Naive thymus-derived CD8-positive, alpha-beta T cell (primary cell): ENCODE results near the gene OR52E8. TPM values are rescaled to one million over a fixed set of nuclear protein-coding genes. Genes with fewer than 3 reads are reported as not detected.

Experiments used
- ATAC-seq, 2 donors: fragments of 150-1000 bp; cut with Tn5 transposase in 1 of 2; sonication (Bioruptor Pico), chemical (Tn5 transposase) in 1 of 2; 1 replicate in 1 of 2; 2 replicates in 1 of 2; pipeline ENCODE4 v1.10.0; 2021; ENCODE audit warnings: mild to moderate bottlenecking in 2 of 2, moderate library complexity in 2 of 2
- POLR2A ChIA-PET: fragments of 350-600 bp; sonication (Branson Sonifier 250); formaldehyde crosslinking; loops from one replicate; lab custom pipeline; 2021; ENCODE audit warnings: antibody characterized with exemption; lab: Charles Lee
- DNase-seq, 10 donors: peaks; one replicate each; pipeline versions ENCODE4 v3.0.0 to v3.0.0-alpha.2; 2020 to 2022
- H3K27ac Mint-ChIP-seq, 10 donors: one replicate each; pipeline ENCODE4 v1.8.0; 2020 to 2022; ENCODE audit warnings: mild to moderate bottlenecking in 10 of 10, mixed read lengths in 10 of 10, moderate library complexity in 4 of 10, inconsistent platforms in 1 of 10
- H3K27me3 Mint-ChIP-seq, 5 donors: one replicate each; pipeline ENCODE4 v1.8.0; 2021 to 2022; ENCODE audit warnings: mixed read lengths in 5 of 5
- H3K36me3 Mint-ChIP-seq, 3 donors: one replicate each; pipeline ENCODE4 v1.8.0; 2020 to 2022; ENCODE audit warnings: mixed read lengths in 3 of 3, mild to moderate bottlenecking in 2 of 3, inconsistent platforms in 1 of 3
- H3K4me1 Mint-ChIP-seq, 4 donors: one replicate each; pipeline ENCODE4 v1.8.0; 2021 to 2022; ENCODE audit warnings: mixed read lengths in 4 of 4
- H3K4me3 Mint-ChIP-seq, 10 donors: one replicate each; pipeline ENCODE4 v1.8.0; 2020 to 2022; ENCODE audit warnings: mild to moderate bottlenecking in 10 of 10, mixed read lengths in 10 of 10, moderate library complexity in 6 of 10, inconsistent platforms in 1 of 10
- H3K9me3 Mint-ChIP-seq, 9 donors: one replicate each; pipeline ENCODE4 v1.8.0; 2020 to 2022; ENCODE audit warnings: mixed read lengths in 9 of 9, mild to moderate bottlenecking in 3 of 9, inconsistent platforms in 1 of 9, moderate library complexity in 1 of 9
- polyA plus RNA-seq, 3 donors: library from polyadenylated mRNA; unstranded; fragments of 300-500 nt; fragmentation: Illumina TruSeq; gene quantifications; one replicate each; pipeline ENCODE4 v1.2.3, GENCODE V29; 2021
- total RNA-seq, 8 experiments: library from RNA in 2 of 8; stranded (reverse) in 2 of 8; gene quantifications; one replicate each; pipeline ENCODE4 v1.2.3 and lab custom pipeline; 2021 to 2026

OR52E8 gene
- total and polyA plus RNA-seq, 5 experiments from 2014 or later, result not detected

- H3K4me3 Mint-ChIP-seq, result no peak within 1 kb of the TSS
- H3K27me3 Mint-ChIP-seq, result peaks cover 12 to 37% (median 23%) of the 10 kb centered on the region in 5 donors
- H3K36me3 Mint-ChIP-seq, result peaks cover 0 to 5% (median 0%) of the 10 kb centered on the region in 3 donors
- POLR2A ChIA-PET, result no interaction called here
- H3K27ac Mint-ChIP-seq, result no peak within 1 kb of the TSS
- ATAC-seq (no peak), DNase-seq (no peak)
- H3K4me1 Mint-ChIP-seq, result no peaks in the 10 kb centered on the region
- H3K9me3 Mint-ChIP-seq, result peaks cover 0 to 13% (median 0%) of the 10 kb centered on the region in 9 donors
These were observed 15.7 kb downstream of the OR52E8 start, which contains the start of gene OR52E6 for GRCh38 chr11:5841797-5842196. Gene OR52E6, minus strand, starts transcription at chr11:5841897. Its CDS starts 0 bp downstream, at chr11:5841897.

- no peak for DNase-seq
- ATAC-seq, result no peak
- Mint-ChIP-seq H3K36me3 (peaks cover 0 to 5% (median 0%) of the 10 kb centered on the region in 3 donors), H3K9me3 (peaks cover 0 to 13% (median 0%) of the 10 kb centered on the region in 9 donors), H3K4me1 (no peaks in the 10 kb centered on the region), H3K4me3 (no peak overlapping the region), H3K27me3 (peaks cover 15 to 37% (median 24%) of the 10 kb centered on the region in 5 donors), H3K27ac (no peak overlapping the region)
- POLR2A ChIA-PET, result no interaction called here
These were observed 19.8 kb downstream of the OR52E8 start for GRCh38 chr11:5837695-5838094.

- Mint-ChIP-seq H3K4me3 (no peak overlapping the region), H3K36me3 (peaks cover 0 to 2% (median 0%) of the 10 kb centered on the region in 3 donors), H3K27ac (no peak overlapping the region), H3K27me3 (peaks cover 11 to 20% (median 11%) of the 10 kb centered on the region in 5 donors), H3K9me3 (peaks cover 0 to 12% (median 0%) of the 10 kb centered on the region in 9 donors), H3K4me1 (no peaks in the 10 kb centered on the region)
- ATAC-seq (no peak), DNase-seq (no peak)
- POLR2A ChIA-PET, result no interaction called here
These were observed 24.0 kb downstream of the OR52E8 start for GRCh38 chr11:5833446-5833845.

DNA sequence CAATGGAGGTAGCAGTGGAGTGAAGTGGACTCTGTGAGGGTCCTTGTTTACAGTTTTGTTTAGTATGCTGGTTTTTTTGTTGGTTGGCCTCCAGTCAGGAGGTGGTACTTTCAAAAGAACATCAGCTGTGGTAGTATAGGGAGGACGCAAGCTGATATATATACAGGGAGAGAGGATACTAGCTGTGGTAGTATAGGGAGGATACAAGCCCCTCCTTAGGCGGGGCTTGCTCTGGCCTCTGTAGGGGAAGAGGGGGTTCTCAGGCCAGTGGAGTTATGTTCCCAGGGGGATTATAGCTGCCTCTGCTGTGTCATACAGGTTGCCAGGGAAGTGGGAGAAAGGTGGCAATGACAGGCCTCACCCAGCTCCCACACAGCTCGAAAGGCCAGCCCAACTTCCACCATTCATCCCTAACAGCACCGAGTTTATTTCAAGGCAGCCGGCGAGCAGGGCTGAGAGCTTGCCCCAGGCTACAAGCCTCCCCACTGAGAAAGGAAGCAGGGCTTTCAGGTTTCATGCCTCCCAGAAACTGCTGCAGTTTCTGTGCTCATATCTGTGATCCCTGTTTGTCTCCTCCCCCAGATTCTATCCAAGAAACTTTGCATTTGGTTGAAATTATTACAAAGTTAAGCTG is 26.2 kb downstream of the OR52E8 start:
- H3K36me3 Mint-ChIP-seq, result no peaks in the 10 kb centered on the region
- H3K9me3 Mint-ChIP-seq, result peaks cover 0 to 7% (median 0%) of the 10 kb centered on the region in 9 donors
- H3K4me3 Mint-ChIP-seq, result no peak overlapping the region
- H3K27ac Mint-ChIP-seq, result no peak overlapping the region
- no peak for DNase-seq
- no peak for ATAC-seq
- no peaks in the 10 kb centered on the region for H3K4me1 Mint-ChIP-seq
- POLR2A ChIA-PET, result no interaction called here
- H3K27me3 Mint-ChIP-seq, result peaks cover 0 to 9% (median 9%) of the 10 kb centered on the region in 5 donors

GRCh38 chr11:5818245-5818886 is 39.1 kb downstream of the OR52E8 start:
- Mint-ChIP-seq H3K27me3 (peaks cover 0 to 6% (median 0%) of the 10 kb centered on the region in 5 donors), H3K4me3 (peak overlapping the region; percentile 67 to 88 (median 86)), H3K36me3 (no peaks in the 10 kb centered on the region), H3K4me1 (peaks cover 0 to 20% (median 8%) of the 10 kb centered on the region in 4 donors), H3K9me3 (no peaks in the 10 kb centered on the region), H3K27ac (peak overlapping the region in 8 of 10 donors; percentile 53 to 86 (median 70))
- POLR2A ChIA-PET, result no interaction called here
- ATAC-seq, result no peak
- DNase-seq, result no peak

DNA sequence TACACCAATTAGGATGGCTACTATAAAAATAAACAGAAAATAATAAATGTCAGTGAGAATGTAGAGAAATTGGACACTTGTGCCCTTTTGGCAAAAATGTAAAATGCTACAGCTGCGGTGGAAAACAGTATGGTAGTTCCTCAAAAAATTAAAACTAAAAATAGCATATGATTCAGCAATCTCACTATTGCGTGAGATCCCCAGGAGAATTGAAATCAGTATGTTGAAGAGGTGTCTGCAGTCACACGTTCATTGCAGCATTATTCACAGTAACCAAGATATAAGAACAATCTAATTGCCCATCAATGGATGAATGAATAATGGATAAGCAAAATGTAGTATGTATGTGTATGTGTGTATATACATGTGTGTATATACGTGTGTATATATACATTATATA is 42.0 kb downstream of the OR52E8 start:
- H3K4me1 Mint-ChIP-seq, result peaks cover 0 to 20% (median 8%) of the 10 kb centered on the region in 4 donors
- no peaks in the 10 kb centered on the region for H3K36me3 Mint-ChIP-seq
- no peak overlapping the region for H3K4me3 Mint-ChIP-seq
- H3K27me3 Mint-ChIP-seq, result peaks cover 0 to 5% (median under 1%) of the 10 kb centered on the region in 5 donors
- H3K27ac Mint-ChIP-seq, result no peak overlapping the region
- H3K9me3 Mint-ChIP-seq, result no peaks in the 10 kb centered on the region
- POLR2A ChIA-PET, result no interaction called here
- ATAC-seq (no peak), DNase-seq (no peak)

- peak overlapping the region in 3 of 10 donors; percentile 10 to 91 (median 12) for H3K4me3 Mint-ChIP-seq
- no peaks in the 10 kb centered on the region for H3K36me3 Mint-ChIP-seq
- ATAC-seq, result no peak
- H3K27ac Mint-ChIP-seq, result no peak overlapping the region
- H3K4me1 Mint-ChIP-seq, result peaks cover 7 to 14% (median 11%) of the 10 kb centered on the region in 4 donors
- no peak for DNase-seq
- POLR2A ChIA-PET, result interaction anchor here (0.6 kb wide), 1 partner anchor 117 kb away, joined by 5 read pairs; no protein-coding TSS in a partner anchor
- peaks cover 6 to 18% (median 13%) of the 10 kb centered on the region in 5 donors for H3K27me3 Mint-ChIP-seq
- no peaks in the 10 kb centered on the region for H3K9me3 Mint-ChIP-seq
These were observed 47.3 kb downstream of the OR52E8 start for GRCh38 chr11:5809905-5810795.

DNA sequence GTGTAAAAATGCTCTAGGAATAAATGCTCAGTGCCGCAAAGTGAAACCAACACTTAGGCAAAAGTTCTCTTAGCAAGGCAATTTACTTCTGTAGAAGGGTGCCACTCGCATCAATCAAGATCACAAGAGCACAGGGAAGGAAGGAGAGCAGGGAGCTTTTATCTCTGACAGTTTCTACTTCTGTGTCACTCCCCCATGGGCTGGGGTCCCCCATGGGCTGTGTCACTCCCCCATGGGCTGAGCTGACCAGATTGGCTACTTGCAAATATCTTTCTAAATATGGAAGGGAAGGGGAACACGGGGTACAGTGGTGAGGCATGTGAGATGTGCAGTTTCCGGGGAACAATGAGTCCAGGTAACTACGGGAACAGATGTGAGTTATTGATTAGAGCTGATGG is 48.4 kb downstream of the OR52E8 start:
- POLR2A ChIA-PET, result interaction anchor here (0.6 kb wide), 1 partner anchor 612 kb away, joined by 3 read pairs; no protein-coding TSS in a partner anchor
- Mint-ChIP-seq H3K27me3 (peaks cover 6 to 22% (median 15%) of the 10 kb centered on the region in 5 donors), H3K4me3 (peak overlapping the region; percentile 83 to 93 (median 91)), H3K27ac (peak overlapping the region in 7 of 10 donors; percentile 14 to 59 (median 52)), H3K4me1 (peaks cover 7 to 14% (median 11%) of the 10 kb centered on the region in 4 donors), H3K9me3 (peaks cover 0 to 5% (median 4%) of the 10 kb centered on the region in 9 donors), H3K36me3 (no peaks in the 10 kb centered on the region)
- DNase-seq (peak in 2 of 10 donors; percentile 17 to 18), ATAC-seq (peak; percentile 27 to 45)

GRCh38 chr11:5808500-5809121 is 48.9 kb downstream of the OR52E8 start, which contains the start of gene OR52N2:
Gene OR52N2, plus strand, starts transcription at chr11:5808924. Its CDS starts 11,412 bp downstream, at chr11:5820336.
- Mint-ChIP-seq H3K27ac (peak within 1 kb of the TSS in 8 of 10 donors; percentile 14 to 83 (median 53)), H3K4me3 (peak within 1 kb of the TSS; percentile 83 to 93 (median 91)), H3K27me3 (peaks cover 6 to 23% (median 15%) of the 10 kb centered on the region in 5 donors), H3K4me1 (peaks cover 7 to 14% (median 11%) of the 10 kb centered on the region in 4 donors), H3K9me3 (peaks cover 0 to 10% (median 7%) of the 10 kb centered on the region in 9 donors), H3K36me3 (peaks cover 0 to under 1% (median 0%) of the 10 kb centered on the region in 3 donors)
- peak; percentile 80 to 95 for ATAC-seq
- POLR2A ChIA-PET, result interaction anchor here (0.6 kb wide), 1 partner anchor 611 kb away, joined by 3 read pairs; no protein-coding TSS in a partner anchor
- peak; percentile 48 to 84 (median 72) for DNase-seq

DNA sequence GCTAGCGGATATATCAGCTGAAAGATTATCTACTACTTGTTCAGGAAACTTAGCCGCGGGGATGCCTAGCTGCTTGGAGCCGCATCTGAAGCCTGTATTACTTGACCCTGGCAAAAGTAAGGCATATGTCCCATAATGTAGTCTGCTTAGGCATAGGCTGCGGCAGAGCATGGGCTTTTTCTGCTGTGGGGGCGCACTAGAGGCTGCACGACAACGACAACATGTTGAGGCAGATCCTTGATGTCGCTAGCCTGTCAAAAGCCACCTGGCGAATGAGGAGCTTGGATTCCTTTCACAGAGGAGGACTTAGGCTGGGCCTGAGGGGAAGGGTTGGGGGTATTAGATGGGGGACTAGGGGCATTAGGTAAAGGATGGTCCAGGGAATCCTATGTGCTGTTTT is 49.9 kb downstream of the OR52E8 start:
- Mint-ChIP-seq H3K27me3 (peaks cover 6 to 28% (median 15%) of the 10 kb centered on the region in 5 donors), H3K36me3 (peaks cover 0 to 8% (median 0%) of the 10 kb centered on the region in 3 donors), H3K4me3 (peak overlapping the region in 1 of 10 donors; percentile 27), H3K27ac (no peak overlapping the region), H3K9me3 (peaks cover 0 to 20% (median 13%) of the 10 kb centered on the region in 9 donors), H3K4me1 (peaks cover 7 to 14% (median 11%) of the 10 kb centered on the region in 4 donors)
- POLR2A ChIA-PET, result no interaction called here
- ATAC-seq, result no peak
- DNase-seq, result no peak
